ENCODE data around the gene ARX. TPM values are rescaled to one million over a fixed set of nuclear protein-coding genes. Genes with fewer than 3 reads are reported as not detected.

The ARX gene
- total RNA-seq, 1 experiment from 2014 or later = 0.24 TPM

- peaks cover 3 to 9% of the 10 kb centered on the region in 2 experiments; a peak in 3 of 4 replicates for H3K4me1 Mint-ChIP-seq
Observed at GRCh38 chrX:24969812-24970211, 46.0 kb downstream of the ARX start.

More at GRCh38 chrX:24969812-24970211, 46.0 kb downstream of the ARX start:
- Mint-ChIP-seq H3K36me3 (ENCODE audit: insufficient read depth in 1 of 3, low read depth in 3 of 3) (peaks cover 4 to 18% (median 14%) of the 10 kb centered on the region in 3 experiments; a peak in 5 of 7 replicates), H3K9me3 (peaks cover 0 to 3% of the 10 kb centered on the region in 2 experiments; a peak in 2 of 5 replicates), H3K4me3 (no peak overlapping the region), H3K27me3 (ENCODE audit: low read depth) (no peaks in the 10 kb centered on the region), H3K27ac (no peak overlapping the region)
- no peaks in the 10 kb centered on the region for H3K9me3 ChIP-seq (ENCODE audit: control insufficient read depth, low read depth, low read length)
- no peak overlapping the region for H2BK20ac ChIP-seq (ENCODE audit: low read depth, low read length, poor library complexity, severe bottlenecking)
- H3K4ac ChIP-seq (ENCODE audit: low read depth, low read length) = no peak overlapping the region
- no peak overlapping the region for H2BK12ac ChIP-seq (ENCODE audit: insufficient read length, low read depth, low read length)
- no peak overlapping the region for H4K5ac ChIP-seq (ENCODE audit: insufficient read length, low read depth, low read length)
- H3K79me2 ChIP-seq (ENCODE audit: insufficient read depth, low read length) = no peaks in the 10 kb centered on the region
- H3T11ph ChIP-seq (ENCODE audit: low read length) = no peak overlapping the region
- no CpG with 5 or more reads among the region's 5 CpGs for WGBS (ENCODE audit: extremely low coverage, insufficient read length, low lambda C conversion rate)
- no peak overlapping the region for H3K18ac ChIP-seq (ENCODE audit: insufficient read length, low read depth, low read length)
- no peak overlapping the region for H4K91ac ChIP-seq (ENCODE audit: insufficient read length, low read depth, low read length)
- no peak overlapping the region for H3K27ac ChIP-seq (ENCODE audit: insufficient read length, low read depth, low read length)
- H2BK15ac ChIP-seq (ENCODE audit: low read depth, low read length) = no peak overlapping the region
- no peak overlapping the region for H2AK5ac ChIP-seq (ENCODE audit: insufficient read length, low read length)
- H2AFZ ChIP-seq (ENCODE audit: low read length) = no peak overlapping the region
- no peaks in the 10 kb centered on the region for H3K27me3 ChIP-seq (ENCODE audit: insufficient read depth, low read length)
- TF ChIP-seq CTCF (conservative IDR thresholded peaks at IDR 0.05) = no peak
- no peak overlapping the region for H2BK5ac ChIP-seq (ENCODE audit: insufficient read length, low read length)
- H4K20me1 ChIP-seq (ENCODE audit: control insufficient read depth, insufficient read depth, insufficient read length) = no peaks in the 10 kb centered on the region
- H3K9ac ChIP-seq (ENCODE audit: extremely low read depth, insufficient read length, low read length) = no peak overlapping the region
- H3K14ac ChIP-seq (ENCODE audit: insufficient read depth, low read length) = no peak overlapping the region
- H3K4me2 ChIP-seq (ENCODE audit: insufficient read depth, insufficient read length, low read length) = no peak overlapping the region
- no peaks in the 10 kb centered on the region for H3K23me2 ChIP-seq (ENCODE audit: insufficient read length, low read depth, low read length, poor library complexity, severe bottlenecking)
- no peaks in the 10 kb centered on the region for H3K4me1 ChIP-seq (ENCODE audit: insufficient read depth, low read length)
- no peaks in the 10 kb centered on the region for H3K79me1 ChIP-seq (ENCODE audit: insufficient read depth, low read depth, low read length, poor library complexity, severe bottlenecking)
- no peak overlapping the region for H4K8ac ChIP-seq (replicated peaks; ENCODE audit: insufficient read length, low read depth, low read length)
- no peak overlapping the region for H2BK120ac ChIP-seq (ENCODE audit: low read depth, low read length, poor library complexity, severe bottlenecking)
- DNase-seq = no peak
- no peak overlapping the region for H3K56ac ChIP-seq (ENCODE audit: insufficient read length, low read depth, low read length)
- no peak overlapping the region for H3K23ac ChIP-seq (ENCODE audit: insufficient read length, low read depth, low read length)
